Ishikawa (cell line): ENCODE data around the gene ARHGAP22.

Experiments used
- EP300 ChIP-seq: IDR thresholded peaks from 2 replicates; pipeline ENCODE4 v1.6.1; 2012; ENCODE audit warnings: borderline replicate concordance
- TAF1 ChIP-seq: IDR thresholded peaks from 2 replicates; pipeline ENCODE4 v1.6.1; 2012; ENCODE audit warnings: low read depth, mild to moderate bottlenecking

- TF ChIP-seq EP300 (no peak), TAF1 (no peak)
Observed at GRCh38 chr10:48542471-48543181, 62.2 kb downstream of the ARHGAP22 start.
